ENCODE results near the gene SRF.
A peak's percentile ranks its signal among the peaks of the same experiment; 100 is the strongest.

- TF ChIP-seq POLR2AphosphoS5 (IDR thresholded peaks at IDR 0.05) (peak; percentile 67 to 79), CTCF (IDR thresholded peaks at IDR 0.05) (peak; percentile 77 to 97 (median 94)), POLR2A (IDR thresholded peaks at IDR 0.05) (peak in 3 of 4 donors; percentile 54 to 89 (median 63)), EP300 (IDR thresholded peaks at IDR 0.05) (peak in 1 of 4 donors; percentile 1)
Measured at GRCh38 chr6:43170931-43171706, at the start of gene SRF.
